Stimulated activated CD8-positive, alpha-beta memory T cell treated with anti-CD3 and anti-CD28 coated beads, Interleukin-15, amount 100 ng/mL, for 1 hour (primary cell): ENCODE results near the gene PTTG1IP.

ENCODE experiments used
- DNase-seq: peaks from one replicate; pipeline ENCODE4 v3.0.0-alpha.2; 2020; ENCODE audit warnings: low read depth

Gene PTTG1IP

DNA sequence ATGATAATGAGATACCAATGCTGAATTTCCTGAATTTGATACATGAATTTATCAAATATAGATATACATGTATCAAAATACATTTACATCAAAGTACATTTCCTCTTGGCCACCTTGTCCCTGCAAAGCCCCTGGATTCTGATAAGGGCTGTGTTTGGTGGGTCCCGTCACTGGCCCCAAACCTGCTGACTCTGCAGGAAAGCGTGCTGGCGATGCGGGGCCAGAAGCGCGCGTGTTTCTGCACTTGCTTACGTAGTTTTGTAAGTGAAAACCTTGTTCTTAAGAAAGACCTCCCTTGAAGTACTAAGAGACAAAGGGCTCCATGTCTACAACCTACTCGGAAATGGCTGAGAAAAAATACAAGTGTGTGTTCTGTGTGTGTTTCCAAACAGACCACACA lies 36.2 kb upstream of the PTTG1IP start:
- no peak for DNase-seq

DNA sequence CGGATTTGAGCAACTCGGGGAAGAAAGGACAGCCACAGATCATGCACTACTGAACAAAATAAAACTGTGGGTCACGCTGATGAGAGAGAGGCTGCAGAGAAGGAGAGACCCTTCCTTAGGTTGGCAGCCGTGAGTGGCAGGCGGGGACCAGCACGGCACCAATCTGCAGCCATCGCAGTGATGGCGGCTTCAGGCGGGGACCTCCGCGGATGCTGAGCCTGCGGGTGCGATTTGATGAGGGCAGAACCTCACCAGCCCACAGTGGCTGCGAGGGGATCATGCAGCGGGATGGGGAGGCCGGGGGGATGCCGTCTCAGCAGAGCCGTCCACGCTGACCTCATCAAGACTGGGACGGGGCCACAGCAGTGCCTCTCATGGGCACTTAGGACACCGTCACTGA lies 35.4 kb upstream of the PTTG1IP start:
- DNase-seq: no peak

GRCh38 chr21:44907966-44908895 lies 34.7 kb upstream of the PTTG1IP start:
- no peak for DNase-seq

- DNase-seq: no peak
Measured at GRCh38 chr21:44907225-44907965, 33.9 kb upstream of the PTTG1IP start.

DNA sequence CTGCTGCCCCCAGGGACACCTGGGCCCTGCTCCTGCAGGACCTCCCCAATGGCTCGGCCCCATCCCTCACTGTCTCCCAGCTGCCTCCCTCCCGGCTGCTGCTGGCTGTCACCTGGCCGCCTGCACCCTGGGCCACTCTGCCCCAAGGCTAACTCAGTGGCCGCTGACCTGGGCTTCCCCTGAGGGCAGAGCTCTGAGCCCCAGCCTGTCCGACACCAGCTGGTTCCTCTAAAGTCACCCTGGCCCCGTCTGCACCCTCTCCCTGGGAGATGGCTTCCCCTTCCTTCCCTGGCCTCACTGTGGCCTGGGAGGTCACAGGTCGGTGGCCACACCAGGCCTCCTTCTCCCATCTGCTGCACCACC lies 32.2 kb upstream of the PTTG1IP start:
- no peak for DNase-seq

GRCh38 chr21:44905016-44905727 lies 31.7 kb upstream of the PTTG1IP start:
- DNase-seq: no peak

DNA sequence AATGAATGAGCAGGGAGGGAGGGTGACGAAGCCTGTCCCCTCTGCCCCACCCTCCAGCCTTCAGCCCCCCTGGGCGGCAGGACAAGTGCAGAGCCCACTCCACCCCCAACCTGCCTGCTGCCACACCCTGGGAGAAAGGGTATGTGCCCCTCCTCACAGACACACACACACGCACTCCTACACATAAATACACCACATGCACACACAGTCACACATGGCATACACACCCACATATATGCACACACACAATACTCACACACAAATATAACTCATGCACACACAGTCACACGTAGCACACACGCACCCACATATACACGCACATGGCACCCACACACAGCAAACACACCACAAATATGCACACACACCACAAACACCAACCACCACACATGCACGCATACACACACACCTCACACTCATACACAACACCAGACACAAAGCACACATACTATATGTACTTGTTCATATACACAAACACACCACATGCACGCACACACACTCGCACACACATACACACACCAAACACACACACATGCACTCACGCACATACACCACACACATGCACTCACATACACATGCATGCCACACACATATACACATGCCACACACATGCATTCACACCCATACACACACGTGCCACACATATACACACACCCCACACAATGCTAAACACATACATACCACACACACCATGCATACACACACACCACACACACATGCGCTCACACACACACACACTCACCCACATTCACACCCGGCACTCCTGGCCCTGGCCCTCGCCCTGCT lies 30.8 kb upstream of the PTTG1IP start:
- DNase-seq: no peak

DNA sequence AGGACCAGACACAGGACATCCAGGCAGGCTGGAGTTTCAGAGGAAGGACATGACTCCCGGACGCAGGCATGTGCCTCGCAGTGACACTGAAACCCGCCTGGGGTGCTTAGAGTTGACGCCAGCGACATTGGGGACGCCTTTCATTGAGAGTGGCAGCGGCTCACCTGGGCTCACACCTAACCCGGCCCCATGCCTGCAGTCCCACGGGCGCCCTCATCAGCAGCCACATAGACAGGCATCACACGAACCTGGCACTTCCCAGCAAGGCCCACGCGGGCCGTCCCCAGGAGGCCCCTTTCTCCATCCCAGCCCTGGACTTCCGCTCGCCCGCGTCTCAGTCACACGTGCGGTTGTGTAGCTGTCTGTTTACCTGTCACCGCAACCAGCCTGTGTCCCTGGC lies 30.2 kb upstream of the PTTG1IP start:
- no peak for DNase-seq

- DNase-seq: no peak
Measured at GRCh38 chr21:44903050-44903685, 29.7 kb upstream of the PTTG1IP start.

GRCh38 chr21:44902268-44903049 lies 29.0 kb upstream of the PTTG1IP start:
- no peak for DNase-seq

DNA sequence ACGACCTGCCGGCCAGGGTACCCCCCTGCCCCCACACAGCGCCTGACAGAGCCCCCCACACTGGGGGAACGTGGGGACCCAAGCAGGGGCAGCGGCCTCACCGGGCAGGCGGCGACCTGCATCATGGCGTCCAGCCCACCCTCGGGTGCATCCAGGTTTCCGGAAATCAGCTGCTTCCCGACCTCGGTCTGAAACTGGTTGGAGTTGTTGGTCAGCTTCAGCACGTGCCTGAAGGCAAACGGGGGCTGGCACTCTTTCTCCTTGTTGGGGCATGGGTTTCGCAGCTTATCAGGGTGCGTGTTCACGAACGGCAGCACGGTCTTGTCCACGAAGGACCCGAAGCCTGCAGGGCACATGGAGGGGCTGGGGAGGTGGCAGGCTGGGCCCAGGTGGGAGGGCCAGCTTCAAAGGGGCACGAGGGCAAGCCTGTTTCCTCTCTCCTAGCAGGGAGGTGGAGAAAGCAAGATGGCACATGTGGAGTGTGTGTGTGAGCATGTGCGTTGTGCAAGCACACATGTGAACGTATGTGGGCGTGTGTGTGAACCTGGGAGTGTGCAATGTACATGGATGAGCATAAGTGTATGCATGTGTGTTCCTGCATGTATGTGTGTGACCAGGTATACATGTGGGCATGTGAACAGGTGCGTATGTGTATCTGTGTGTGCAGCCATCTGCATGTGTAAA lies 28.0 kb upstream of the PTTG1IP start:
- DNase-seq: no peak

GRCh38 chr21:44900559-44901251 lies 27.2 kb upstream of the PTTG1IP start:
- DNase-seq: no peak

- no peak for DNase-seq
Measured at GRCh38 chr21:44899768-44900558, 26.5 kb upstream of the PTTG1IP start.

DNA sequence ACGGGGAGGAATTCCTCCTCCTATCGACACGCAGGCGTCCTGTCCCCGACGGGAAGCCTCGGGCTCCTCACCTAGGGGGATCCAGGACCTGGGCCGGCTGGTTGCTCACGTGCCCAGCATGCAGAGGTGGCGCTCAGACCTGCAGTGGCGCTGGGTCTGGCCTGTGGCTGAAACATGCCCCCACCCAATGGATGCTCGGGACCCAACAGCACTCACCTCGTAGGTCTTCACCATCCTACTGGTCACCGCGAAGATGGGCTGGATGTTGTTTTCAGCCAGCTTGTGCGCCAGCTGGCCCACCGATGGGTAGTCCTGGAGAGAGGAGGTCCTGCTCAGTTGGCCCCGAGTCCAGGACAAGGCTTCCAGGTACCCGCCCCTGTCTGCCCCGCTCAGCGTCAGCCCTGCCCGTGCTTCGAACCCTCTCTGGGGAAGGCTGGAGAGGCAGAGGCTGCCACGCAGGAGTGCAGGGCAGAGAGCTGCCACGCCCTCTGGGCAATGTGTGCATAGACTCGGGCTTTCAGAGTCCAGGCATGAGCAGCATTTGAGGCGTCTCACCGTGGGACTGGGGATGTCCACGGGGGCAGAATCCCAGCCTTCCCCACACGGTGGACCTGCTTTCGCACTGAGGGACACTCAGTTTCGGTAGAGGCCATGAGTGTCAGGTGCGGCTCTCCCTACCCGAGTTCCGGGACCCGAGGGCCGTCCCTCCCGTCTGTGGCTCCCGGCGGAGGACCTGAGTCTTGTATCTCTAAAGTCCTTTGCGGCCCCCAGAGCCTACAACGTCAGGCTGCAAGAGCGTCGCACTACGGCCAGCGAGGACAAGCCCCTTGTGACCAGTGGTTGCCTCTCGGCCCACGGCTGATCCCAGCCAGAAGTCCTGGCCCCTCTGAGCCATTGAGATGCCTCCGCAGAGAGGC lies 25.6 kb upstream of the PTTG1IP start:
- no peak for DNase-seq

GRCh38 chr21:44898011-44898488 lies 24.6 kb upstream of the PTTG1IP start:
- no peak for DNase-seq

GRCh38 chr21:44897326-44898010 lies 24.0 kb upstream of the PTTG1IP start:
- no peak for DNase-seq
